Fibroblast of lung (primary cell): ENCODE results near the gene ST6GALNAC5. TPM values are rescaled to one million over a fixed set of nuclear protein-coding genes. Genes with fewer than 3 reads are reported as not detected.

Experiments used
- DNase-seq, 2 donors: peaks; one replicate each; pipeline versions ENCODE4 v3.0.0 to v3.0.0-alpha.2; 2010; ENCODE audit warnings: low read depth in 2 of 2
- H2AFZ ChIP-seq: 2 replicates; pipeline ENCODE4 v1.5.1; 2012; ENCODE audit warnings: low read length, control low read depth, inconsistent platforms
- H3K27ac ChIP-seq: 2 replicates; pipeline ENCODE4 v1.5.1; 2011; ENCODE audit warnings: low read length, control low read depth; ENCODE audit not compliant: insufficient read depth
- H3K27me3 ChIP-seq: 2 replicates; pipeline ENCODE4 v1.5.1; 2011; ENCODE audit warnings: mild to moderate bottlenecking, low read length; ENCODE audit not compliant: control insufficient read depth, insufficient read depth
- H3K36me3 ChIP-seq: 2 replicates; pipeline ENCODE4 v1.5.1; 2011; ENCODE audit warnings: low read length; ENCODE audit not compliant: control insufficient read depth, insufficient read depth
- H3K4me1 ChIP-seq: 2 replicates; pipeline ENCODE4 v1.5.1; 2011; ENCODE audit warnings: low read length; ENCODE audit not compliant: control insufficient read depth, insufficient read depth; ENCODE audit errors: extremely low read depth
- H3K4me2 ChIP-seq: 2 replicates; pipeline ENCODE4 v1.5.1; 2011; ENCODE audit warnings: low read length, control low read depth; ENCODE audit not compliant: insufficient read depth; ENCODE audit errors: extremely low read depth
- H3K4me3 ChIP-seq, 4 experiments: fragments of 200-600 bp in 1 of 4; sonication (generic) in 1 of 4; replicated peaks in 1 of 4; 2 replicates each; pipeline ENCODE4 v1.5.1; 2011 to 2016; ENCODE audit warnings: low read length in 4 of 4, low read depth in 3 of 4, mild to moderate bottlenecking in 3 of 4, control low read depth in 2 of 4, inconsistent platforms in 1 of 4, mixed read lengths in 1 of 4; ENCODE audit not compliant: insufficient read depth in 1 of 4; ENCODE audit errors: control extremely low read depth in 1 of 4
- H3K79me2 ChIP-seq: 2 replicates; pipeline ENCODE4 v1.5.1; 2012; ENCODE audit warnings: mild to moderate bottlenecking, low read length, inconsistent platforms; ENCODE audit not compliant: control insufficient read depth, insufficient read depth
- H3K9ac ChIP-seq: 2 replicates; pipeline ENCODE4 v1.5.1; 2011; ENCODE audit warnings: mild to moderate bottlenecking, low read length, control low read depth; ENCODE audit not compliant: insufficient read depth
- H3K9me3 ChIP-seq: 2 replicates; pipeline ENCODE4 v1.5.1; 2012; ENCODE audit warnings: low read depth, low read length; ENCODE audit not compliant: control insufficient read depth, insufficient read depth
- H4K20me1 ChIP-seq: 2 replicates; pipeline ENCODE4 v1.5.1; 2011; ENCODE audit warnings: low read length; ENCODE audit not compliant: control insufficient read depth, insufficient read depth; ENCODE audit errors: extremely low read depth
- EZH2 ChIP-seq: IDR thresholded peaks from 2 replicates; pipeline ENCODE4 v1.5.1; 2012; ENCODE audit warnings: low read length, control low read depth, mild to moderate bottlenecking; ENCODE audit errors: missing control alignments
- polyA plus RNA-seq, 2 donors: library from polyadenylated mRNA; depleted of rRNA in 1 of 2; stranded (reverse) in 1 of 2; unstranded in 1 of 2; fragments of >200 nt; gene quantifications; 2 replicates each; pipeline ENCODE4 v1.2.1, GENCODE V29; 2011 to 2012; ENCODE audit warnings: missing spikeins in 1 of 2
- total RNA-seq: library from RNA; depleted of rRNA; stranded (reverse); fragments of >200 nt; gene quantifications from 2 replicates; pipeline ENCODE4 v1.2.1, GENCODE V29; 2014
- TF ChIP-seq, protein P1 (sequence below), 2 donors: IDR thresholded peaks in 1 of 2; conservative IDR thresholded peaks in 1 of 2; 1 replicate in 1 of 2; 2 replicates in 1 of 2; pipeline ENCODE4 v1.5.1; 2011 to 2012; ENCODE audit warnings: low read length in 2 of 2, control low read depth in 1 of 2, inconsistent platforms in 1 of 2, low read depth in 1 of 2, mild to moderate bottlenecking in 1 of 2

The ST6GALNAC5 gene
- total and polyA plus RNA-seq, 2 donors (not counting 1 experiment from before 2014, with no cell fraction given) = 0.37 to 0.83 TPM

DNA sequence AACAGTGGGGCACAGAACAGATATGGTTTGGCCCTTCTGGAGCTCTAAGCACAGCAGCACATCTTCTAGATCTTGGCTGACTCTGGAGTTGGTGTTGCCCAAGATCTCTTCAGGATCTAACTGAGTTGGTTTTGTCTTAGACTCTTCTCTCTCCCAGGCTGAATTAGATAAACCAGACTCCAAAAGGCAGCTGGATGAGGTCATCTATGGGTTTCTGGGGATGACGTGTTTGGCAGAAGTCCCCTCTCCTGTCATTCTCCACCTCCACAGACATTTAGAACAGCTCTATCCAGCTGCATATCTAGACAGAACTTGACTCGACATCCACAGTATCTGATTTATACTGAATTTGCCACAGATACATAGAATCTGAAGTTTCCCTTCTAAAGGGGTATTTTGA, 75.3 kb downstream of the ST6GALNAC5 start:
- Histone ChIP-seq H3K9me3 (no peaks in the 10 kb centered on the region), H3K4me2 (no peak overlapping the region), H3K79me2 (no peaks in the 10 kb centered on the region), H4K20me1 (no peaks in the 10 kb centered on the region), H3K4me1 (peaks cover 5% of the 10 kb centered on the region), H3K27me3 (no peaks in the 10 kb centered on the region), H3K4me3 (no peak overlapping the region), H3K36me3 (no peaks in the 10 kb centered on the region), H2AFZ (no peak overlapping the region), H3K9ac (no peak overlapping the region), H3K27ac (no peak overlapping the region)
- no peak for TF ChIP-seq EZH2
- TF ChIP-seq, protein P1, sequence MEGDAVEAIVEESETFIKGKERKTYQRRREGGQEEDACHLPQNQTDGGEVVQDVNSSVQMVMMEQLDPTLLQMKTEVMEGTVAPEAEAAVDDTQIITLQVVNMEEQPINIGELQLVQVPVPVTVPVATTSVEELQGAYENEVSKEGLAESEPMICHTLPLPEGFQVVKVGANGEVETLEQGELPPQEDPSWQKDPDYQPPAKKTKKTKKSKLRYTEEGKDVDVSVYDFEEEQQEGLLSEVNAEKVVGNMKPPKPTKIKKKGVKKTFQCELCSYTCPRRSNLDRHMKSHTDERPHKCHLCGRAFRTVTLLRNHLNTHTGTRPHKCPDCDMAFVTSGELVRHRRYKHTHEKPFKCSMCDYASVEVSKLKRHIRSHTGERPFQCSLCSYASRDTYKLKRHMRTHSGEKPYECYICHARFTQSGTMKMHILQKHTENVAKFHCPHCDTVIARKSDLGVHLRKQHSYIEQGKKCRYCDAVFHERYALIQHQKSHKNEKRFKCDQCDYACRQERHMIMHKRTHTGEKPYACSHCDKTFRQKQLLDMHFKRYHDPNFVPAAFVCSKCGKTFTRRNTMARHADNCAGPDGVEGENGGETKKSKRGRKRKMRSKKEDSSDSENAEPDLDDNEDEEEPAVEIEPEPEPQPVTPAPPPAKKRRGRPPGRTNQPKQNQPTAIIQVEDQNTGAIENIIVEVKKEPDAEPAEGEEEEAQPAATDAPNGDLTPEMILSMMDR (conservative IDR thresholded peaks at IDR 0.05 in 1 of 2, IDR thresholded peaks at IDR 0.05 in 1 of 2; ENCODE audit: low read depth in 1 of 2, low read length in 2 of 2) = no peak
- peak; percentile 64 to 79 for DNase-seq

DNA sequence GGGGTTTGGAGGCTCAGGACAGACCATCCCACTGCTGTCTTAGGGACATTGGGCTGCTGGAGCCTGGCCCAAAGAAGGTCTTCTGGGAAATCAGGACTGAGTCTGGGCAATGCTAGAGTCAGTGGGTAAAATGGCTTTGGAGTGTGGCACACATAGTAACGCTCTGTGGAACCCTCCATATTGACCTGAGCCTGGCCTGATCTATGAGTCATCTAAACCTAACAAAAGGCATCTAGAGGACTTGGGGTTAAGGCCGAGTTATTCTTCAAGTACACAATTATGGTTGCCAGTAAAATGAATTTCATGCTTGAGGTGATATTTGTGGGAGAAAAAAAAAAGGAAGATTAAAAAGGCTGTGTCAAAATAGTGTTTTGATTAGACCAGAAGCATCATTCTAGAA, 77.7 kb downstream of the ST6GALNAC5 start:
- Histone ChIP-seq H3K4me1 (no peaks in the 10 kb centered on the region), H3K27ac (no peak overlapping the region), H3K9me3 (no peaks in the 10 kb centered on the region), H4K20me1 (no peaks in the 10 kb centered on the region), H3K79me2 (no peaks in the 10 kb centered on the region), H3K4me3 (no peak overlapping the region), H3K27me3 (no peaks in the 10 kb centered on the region), H3K36me3 (no peaks in the 10 kb centered on the region), H3K4me2 (no peak overlapping the region), H2AFZ (no peak overlapping the region), H3K9ac (no peak overlapping the region)
- DNase-seq = peak in 1 of 2 donors; percentile 56
- TF ChIP-seq, protein P1 (conservative IDR thresholded peaks at IDR 0.05 in 1 of 2, IDR thresholded peaks at IDR 0.05 in 1 of 2; ENCODE audit: low read depth in 1 of 2, low read length in 2 of 2) = no peak

DNA sequence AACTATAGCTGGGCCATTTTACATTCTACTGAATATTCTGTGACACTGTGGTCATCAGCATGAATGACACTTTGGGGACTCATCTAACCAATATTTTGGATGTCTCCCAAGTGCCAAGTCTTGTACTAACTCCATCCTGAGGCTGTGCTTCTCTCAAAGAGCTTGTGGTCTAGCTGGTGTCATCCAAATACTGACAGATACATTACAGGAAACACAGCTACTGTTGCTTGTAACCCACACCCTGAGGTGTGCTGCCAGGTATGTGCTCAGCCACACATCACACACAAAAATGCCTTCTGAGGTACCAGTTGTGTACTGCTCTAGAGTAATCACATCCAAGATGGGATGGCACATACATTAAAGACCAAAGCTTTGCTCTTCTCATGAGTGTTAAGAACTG, 81.6 kb downstream of the ST6GALNAC5 start:
- Histone ChIP-seq H3K36me3 (no peaks in the 10 kb centered on the region), H2AFZ (no peak overlapping the region), H3K9ac (no peak overlapping the region), H3K27me3 (no peaks in the 10 kb centered on the region), H3K4me1 (no peaks in the 10 kb centered on the region), H3K9me3 (no peaks in the 10 kb centered on the region), H3K4me2 (no peak overlapping the region), H3K79me2 (no peaks in the 10 kb centered on the region), H4K20me1 (no peaks in the 10 kb centered on the region), H3K27ac (no peak overlapping the region), H3K4me3 (no peak overlapping the region)
- no peak for DNase-seq
- TF ChIP-seq EZH2 = no peak
- TF ChIP-seq, protein P1 (conservative IDR thresholded peaks at IDR 0.05 in 1 of 2, IDR thresholded peaks at IDR 0.05 in 1 of 2; ENCODE audit: low read depth in 1 of 2, low read length in 2 of 2) = no peak
